GM08714 (cell line): Measurements from ENCODE around the gene TMEM98.
"Not testable (repeated sequence)": the region's sequence is repeated elsewhere in the genome, so short reads cannot be mapped to it uniquely, and the experiment has no call there.

Experiments used
- H3K4me3 ChIP-seq: fragments of 200-500 bp; sonication (Bioruptor generic); 2 replicates; pipeline ENCODE4 v1.5.1; 2014; ENCODE audit warnings: mild to moderate bottlenecking, low read length, inconsistent platforms
- ZNF274 ChIP-seq: IDR thresholded peaks from 2 replicates; pipeline ENCODE4 v1.6.1; 2012; ENCODE audit warnings: mild to moderate bottlenecking, low read depth, low read length

Gene TMEM98

GRCh38 chr17:32926183-32926582 is 1.8 kb upstream of the TMEM98 start:
- H3K4me3 ChIP-seq, result no peak overlapping the region
- TF ChIP-seq ZNF274, result no peak

- not testable (repeated sequence) for H3K4me3 ChIP-seq
Observed at GRCh38 chr17:32926789-32927188, 1.2 kb upstream of the TMEM98 start.

GRCh38 chr17:32927201-32927723 is 691 bp upstream of the TMEM98 start:
- H3K4me3 ChIP-seq, result no peak overlapping the region
- no peak for TF ChIP-seq ZNF274

GRCh38 chr17:32928586-32929535 is 908 bp downstream of the TMEM98 start:
- H3K4me3 ChIP-seq, result peak overlapping the region; percentile 31; the same call in 1 of the 2 replicates
- no peak for TF ChIP-seq ZNF274

- TF ChIP-seq ZNF274, result no peak
- H3K4me3 ChIP-seq, result no peak overlapping the region
Observed at GRCh38 chr17:32929588-32929987, 1.6 kb downstream of the TMEM98 start.

- H3K4me3 ChIP-seq, result no peak overlapping the region
- no peak for TF ChIP-seq ZNF274
Observed at GRCh38 chr17:32930512-32930911, 2.6 kb downstream of the TMEM98 start.

- TF ChIP-seq ZNF274, result no peak
- H3K4me3 ChIP-seq, result no peak overlapping the region
Observed at GRCh38 chr17:32931686-32932085, 3.7 kb downstream of the TMEM98 start.

GRCh38 chr17:32933881-32934280 is 5.9 kb downstream of the TMEM98 start:
- TF ChIP-seq ZNF274, result no peak
- no peak overlapping the region for H3K4me3 ChIP-seq

- TF ChIP-seq ZNF274, result no peak
- no peak overlapping the region for H3K4me3 ChIP-seq
Observed at GRCh38 chr17:32935726-32936125, 7.8 kb downstream of the TMEM98 start.

GRCh38 chr17:32936186-32936893 is 8.4 kb downstream of the TMEM98 start:
- TF ChIP-seq ZNF274, result no peak

GRCh38 chr17:32936894-32937500 is 9.0 kb downstream of the TMEM98 start:
- no peak for TF ChIP-seq ZNF274
- no peak overlapping the region for H3K4me3 ChIP-seq

More at GRCh38 chr17:32936186-32936893, 8.4 kb downstream of the TMEM98 start:
- no peak overlapping the region for H3K4me3 ChIP-seq

GRCh38 chr17:32940706-32941390 is 12.9 kb downstream of the TMEM98 start:
- TF ChIP-seq ZNF274, result no peak

GRCh38 chr17:32941419-32942032 is 13.6 kb downstream of the TMEM98 start:
- no peak for TF ChIP-seq ZNF274
- no peak overlapping the region for H3K4me3 ChIP-seq

More at GRCh38 chr17:32940706-32941390, 12.9 kb downstream of the TMEM98 start:
- no peak overlapping the region for H3K4me3 ChIP-seq
